ENCODE measurements around the gene ZNF438.
A peak's percentile ranks its signal among the peaks of the same experiment; 100 is the strongest.

The ZNF438 gene

DNA sequence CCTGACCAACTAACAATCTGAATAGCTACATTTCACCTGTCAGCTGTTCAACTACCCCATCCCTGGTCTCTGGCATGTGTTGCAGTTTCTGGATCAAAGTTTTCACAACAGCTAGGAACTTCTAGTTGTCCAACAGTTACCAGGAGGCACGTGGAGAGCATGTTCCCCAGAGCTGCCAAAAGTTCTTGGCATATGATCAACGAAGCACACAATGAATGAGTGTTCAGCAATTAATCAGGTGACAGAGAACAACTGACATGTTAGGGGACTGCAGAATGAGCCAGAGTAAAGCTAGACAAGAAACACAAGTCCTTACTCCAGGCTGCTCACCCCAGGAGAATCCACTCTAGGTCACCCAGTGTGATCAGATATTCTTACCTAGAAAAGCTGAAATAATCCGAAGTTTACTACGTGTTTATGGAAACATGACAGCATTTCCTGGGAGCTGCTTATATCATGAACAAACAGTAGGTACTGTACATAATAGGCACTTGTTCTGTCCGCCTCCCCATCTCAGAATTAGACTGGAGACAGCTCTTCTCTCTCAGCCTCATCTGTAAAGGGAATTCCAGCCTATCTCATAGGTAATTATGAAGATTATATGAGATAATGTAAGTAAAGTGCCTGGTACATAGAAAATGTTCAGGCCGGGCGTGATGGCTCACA, 50.6 kb downstream of the ZNF438 start:
- TF ChIP-seq, protein P1, sequence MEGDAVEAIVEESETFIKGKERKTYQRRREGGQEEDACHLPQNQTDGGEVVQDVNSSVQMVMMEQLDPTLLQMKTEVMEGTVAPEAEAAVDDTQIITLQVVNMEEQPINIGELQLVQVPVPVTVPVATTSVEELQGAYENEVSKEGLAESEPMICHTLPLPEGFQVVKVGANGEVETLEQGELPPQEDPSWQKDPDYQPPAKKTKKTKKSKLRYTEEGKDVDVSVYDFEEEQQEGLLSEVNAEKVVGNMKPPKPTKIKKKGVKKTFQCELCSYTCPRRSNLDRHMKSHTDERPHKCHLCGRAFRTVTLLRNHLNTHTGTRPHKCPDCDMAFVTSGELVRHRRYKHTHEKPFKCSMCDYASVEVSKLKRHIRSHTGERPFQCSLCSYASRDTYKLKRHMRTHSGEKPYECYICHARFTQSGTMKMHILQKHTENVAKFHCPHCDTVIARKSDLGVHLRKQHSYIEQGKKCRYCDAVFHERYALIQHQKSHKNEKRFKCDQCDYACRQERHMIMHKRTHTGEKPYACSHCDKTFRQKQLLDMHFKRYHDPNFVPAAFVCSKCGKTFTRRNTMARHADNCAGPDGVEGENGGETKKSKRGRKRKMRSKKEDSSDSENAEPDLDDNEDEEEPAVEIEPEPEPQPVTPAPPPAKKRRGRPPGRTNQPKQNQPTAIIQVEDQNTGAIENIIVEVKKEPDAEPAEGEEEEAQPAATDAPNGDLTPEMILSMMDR (conservative IDR thresholded peaks at IDR 0.05; ENCODE audit: low read depth, low read length), result no peak
- no peak overlapping the region for H3K4me3 ChIP-seq (ENCODE audit: low read depth, low read length)
- peak; percentile 63 for DNase-seq (ENCODE audit: low read depth)

DNA sequence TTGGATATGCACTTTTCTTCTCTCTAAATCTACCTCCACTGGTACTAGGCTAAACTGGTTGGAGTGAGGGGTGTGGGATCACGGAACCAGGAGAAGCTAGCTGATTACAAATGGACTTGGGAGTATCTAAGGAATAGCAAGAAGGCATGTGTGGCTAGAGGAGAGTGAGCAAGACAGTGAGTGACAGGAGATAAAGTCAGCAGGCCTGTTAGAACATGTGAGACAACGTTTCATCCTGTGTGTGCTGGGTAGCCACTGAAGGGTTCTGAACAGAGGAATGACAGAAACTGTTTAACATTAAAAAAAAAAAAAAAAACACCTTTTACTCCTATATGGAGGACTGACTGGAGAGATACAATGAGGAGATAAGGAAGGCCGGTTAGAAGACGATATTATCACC, 51.7 kb downstream of the ZNF438 start:
- TF ChIP-seq, protein P1 (conservative IDR thresholded peaks at IDR 0.05; ENCODE audit: low read depth, low read length), result no peak
- H3K4me3 ChIP-seq (ENCODE audit: low read depth, low read length), result no peak overlapping the region
- no peak for DNase-seq (ENCODE audit: low read depth)

DNA sequence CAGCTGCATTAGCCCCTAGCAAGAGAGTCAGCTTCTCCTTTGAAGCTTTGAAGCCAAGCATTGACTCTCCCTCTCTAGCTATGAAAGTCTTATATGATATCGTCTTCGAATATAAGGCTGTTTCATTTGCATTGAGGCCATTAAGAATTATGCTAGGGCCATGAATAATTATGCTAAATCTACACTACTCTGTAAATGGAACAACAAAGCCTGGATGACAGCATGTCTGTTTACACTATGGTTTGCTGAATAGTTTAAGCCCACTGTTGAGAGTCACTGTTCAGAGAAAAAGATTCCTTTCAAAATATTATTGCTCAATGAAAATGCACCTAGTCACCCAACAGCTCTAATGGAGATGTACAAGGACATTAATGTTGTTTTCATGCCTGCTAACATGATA, 52.8 kb downstream of the ZNF438 start:
- H3K4me3 ChIP-seq (ENCODE audit: low read depth, low read length), result no peak overlapping the region
- no peak for DNase-seq (ENCODE audit: low read depth)
- TF ChIP-seq, protein P1 (conservative IDR thresholded peaks at IDR 0.05; ENCODE audit: low read depth, low read length), result no peak

DNA sequence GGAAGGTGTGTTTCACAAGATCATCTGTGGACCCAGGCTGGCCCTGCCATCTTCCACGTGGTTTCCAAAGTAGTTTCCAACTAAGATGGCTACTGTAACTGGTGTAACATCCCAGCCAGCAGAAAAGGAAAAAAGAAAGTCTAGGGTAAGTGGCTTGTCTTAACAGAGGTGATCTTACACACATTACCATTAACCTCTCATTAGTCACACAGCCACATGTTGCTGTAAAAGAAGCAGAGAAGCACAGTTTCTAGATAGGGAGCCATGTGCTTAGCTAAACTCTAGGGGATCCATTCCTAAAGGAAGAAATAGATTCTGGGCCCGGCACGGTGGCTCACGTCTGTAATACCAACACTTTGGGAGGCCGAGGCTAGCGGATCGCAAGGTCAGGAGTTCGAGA, 54.3 kb downstream of the ZNF438 start:
- no peak for DNase-seq (ENCODE audit: low read depth)
- H3K4me3 ChIP-seq (ENCODE audit: low read depth, low read length), result no peak overlapping the region
- TF ChIP-seq, protein P1 (conservative IDR thresholded peaks at IDR 0.05; ENCODE audit: low read depth, low read length), result no peak

DNA sequence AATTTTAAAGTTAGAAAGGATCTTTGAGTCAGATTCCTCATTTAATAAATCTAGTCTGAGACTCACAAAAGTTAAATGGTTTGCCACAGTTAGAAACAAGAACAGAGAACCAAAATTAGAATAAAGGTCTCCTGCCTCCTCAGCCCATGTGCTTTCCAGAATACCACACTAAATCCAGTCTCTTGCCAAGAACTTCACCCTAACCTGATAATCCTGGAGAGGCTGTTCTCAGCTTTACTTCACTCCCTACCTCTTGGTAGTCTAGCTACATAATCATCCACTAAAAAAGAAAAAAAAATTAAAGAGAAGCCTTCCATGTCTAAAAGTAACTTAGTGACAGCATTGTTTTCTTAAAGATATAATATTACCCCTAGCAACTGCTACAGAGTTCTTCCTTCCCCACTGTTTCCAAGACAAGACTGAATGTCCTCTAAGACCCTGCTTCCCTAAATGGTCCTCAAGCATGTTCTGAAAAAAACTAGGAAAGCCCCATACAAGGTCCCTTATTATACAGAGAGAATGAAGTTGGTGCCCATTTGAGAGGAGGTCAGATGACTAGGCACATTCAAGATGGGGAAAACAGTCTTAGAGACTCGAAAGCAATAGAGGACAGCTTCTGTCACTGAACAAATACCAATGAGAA, 56.8 kb downstream of the ZNF438 start:
- no peak overlapping the region for H3K4me3 ChIP-seq (ENCODE audit: low read depth, low read length)
- TF ChIP-seq, protein P1 (conservative IDR thresholded peaks at IDR 0.05; ENCODE audit: low read depth, low read length), result no peak
- DNase-seq (ENCODE audit: low read depth), result peak; percentile 52

DNA sequence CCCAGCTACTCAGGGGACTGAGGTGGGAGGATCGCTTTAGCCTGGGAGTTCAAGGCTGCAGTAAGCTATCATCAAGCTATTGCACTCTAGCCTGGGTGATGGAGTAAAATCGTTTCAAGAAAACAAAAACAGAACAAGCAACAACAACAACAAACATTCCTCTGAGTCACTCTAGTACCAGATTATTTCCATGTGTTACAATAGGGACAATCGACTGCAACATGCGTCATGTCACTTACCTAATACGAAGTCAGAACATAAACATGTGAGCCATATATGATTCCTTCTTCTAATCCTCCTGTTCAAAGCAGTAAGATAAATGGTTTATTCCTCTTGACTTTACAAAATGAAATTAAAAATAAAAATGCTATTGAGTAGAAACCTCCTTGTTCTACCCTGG, 57.3 kb downstream of the ZNF438 start:
- no peak for DNase-seq (ENCODE audit: low read depth)
- TF ChIP-seq, protein P1 (conservative IDR thresholded peaks at IDR 0.05; ENCODE audit: low read depth, low read length), result no peak
- no peak overlapping the region for H3K4me3 ChIP-seq (ENCODE audit: low read depth, low read length)

DNA sequence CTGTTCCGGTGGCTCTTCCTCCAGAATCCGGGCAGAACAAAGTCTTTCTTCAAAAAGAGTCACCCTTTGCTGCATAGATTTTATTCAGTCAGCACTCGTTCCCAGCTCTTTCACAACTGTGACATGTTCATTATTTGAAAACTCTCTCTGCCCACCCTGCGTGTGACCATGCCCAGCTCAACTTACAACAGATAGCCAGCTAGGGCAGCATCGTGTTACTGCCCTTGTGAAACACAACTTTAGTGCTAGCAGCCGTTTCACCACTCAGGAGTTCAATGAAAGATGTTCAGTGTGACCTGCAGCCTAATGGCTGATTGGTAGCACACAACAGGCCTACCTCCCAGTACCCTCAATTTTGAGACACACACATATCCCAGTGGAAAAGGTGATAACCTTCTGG, 57.9 kb downstream of the ZNF438 start:
- TF ChIP-seq, protein P1 (conservative IDR thresholded peaks at IDR 0.05; ENCODE audit: low read depth, low read length), result no peak
- no peak for DNase-seq (ENCODE audit: low read depth)
- H3K4me3 ChIP-seq (ENCODE audit: low read depth, low read length), result no peak overlapping the region
